ENCODE measurements around the gene RNF10.

RNF10 gene

DNA sequence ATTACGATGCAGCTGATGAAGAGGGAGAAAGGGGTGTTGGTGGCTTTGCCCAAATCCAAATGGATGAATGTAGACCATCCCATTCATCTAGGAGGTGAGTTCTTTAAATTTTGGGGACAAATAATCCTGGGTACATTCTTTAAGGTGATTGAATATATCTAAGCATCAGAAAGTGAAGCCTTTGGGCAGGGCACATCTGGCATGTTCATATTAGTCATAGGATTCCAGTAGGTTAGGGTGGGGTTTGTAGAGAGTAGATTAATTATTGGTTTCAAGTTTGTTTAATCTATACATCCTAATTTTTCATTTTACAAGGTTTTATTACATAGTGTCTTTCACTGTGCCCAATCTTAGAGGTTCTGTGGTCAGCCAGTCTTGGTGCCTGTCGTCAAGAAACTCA is 23.4 kb downstream of the RNF10 start:
- DNase-seq (ENCODE audit: low read depth): no peak
- no peak overlapping the region for H3K4me3 ChIP-seq (ENCODE audit: low read length)
- TF ChIP-seq, protein P1, sequence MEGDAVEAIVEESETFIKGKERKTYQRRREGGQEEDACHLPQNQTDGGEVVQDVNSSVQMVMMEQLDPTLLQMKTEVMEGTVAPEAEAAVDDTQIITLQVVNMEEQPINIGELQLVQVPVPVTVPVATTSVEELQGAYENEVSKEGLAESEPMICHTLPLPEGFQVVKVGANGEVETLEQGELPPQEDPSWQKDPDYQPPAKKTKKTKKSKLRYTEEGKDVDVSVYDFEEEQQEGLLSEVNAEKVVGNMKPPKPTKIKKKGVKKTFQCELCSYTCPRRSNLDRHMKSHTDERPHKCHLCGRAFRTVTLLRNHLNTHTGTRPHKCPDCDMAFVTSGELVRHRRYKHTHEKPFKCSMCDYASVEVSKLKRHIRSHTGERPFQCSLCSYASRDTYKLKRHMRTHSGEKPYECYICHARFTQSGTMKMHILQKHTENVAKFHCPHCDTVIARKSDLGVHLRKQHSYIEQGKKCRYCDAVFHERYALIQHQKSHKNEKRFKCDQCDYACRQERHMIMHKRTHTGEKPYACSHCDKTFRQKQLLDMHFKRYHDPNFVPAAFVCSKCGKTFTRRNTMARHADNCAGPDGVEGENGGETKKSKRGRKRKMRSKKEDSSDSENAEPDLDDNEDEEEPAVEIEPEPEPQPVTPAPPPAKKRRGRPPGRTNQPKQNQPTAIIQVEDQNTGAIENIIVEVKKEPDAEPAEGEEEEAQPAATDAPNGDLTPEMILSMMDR (conservative IDR thresholded peaks at IDR 0.05; ENCODE audit: low read length): no peak

DNA sequence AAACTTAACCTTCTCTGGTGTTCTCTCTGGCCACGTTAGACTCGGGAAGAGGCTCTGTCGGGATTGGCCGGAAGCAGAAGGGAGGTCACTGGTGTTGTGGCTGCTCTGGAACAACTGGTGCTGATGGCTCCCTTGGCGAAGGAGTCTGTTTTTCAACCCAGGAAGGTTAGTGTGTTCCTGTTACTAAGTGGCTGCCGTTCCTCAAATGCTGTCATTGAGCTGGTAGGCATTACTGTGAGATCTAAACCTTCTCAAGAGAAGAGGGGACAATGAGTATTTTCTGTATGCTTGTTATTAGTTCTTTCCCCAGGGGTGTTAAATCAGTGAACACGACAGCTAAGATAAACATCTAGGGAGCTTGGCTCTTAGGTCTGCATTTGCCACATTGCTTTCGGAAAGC is 28.8 kb downstream of the RNF10 start:
- TF ChIP-seq, protein P1 (conservative IDR thresholded peaks at IDR 0.05; ENCODE audit: low read length): no peak
- no peak for DNase-seq (ENCODE audit: low read depth)
- H3K4me3 ChIP-seq (ENCODE audit: low read length): no peak overlapping the region

DNA sequence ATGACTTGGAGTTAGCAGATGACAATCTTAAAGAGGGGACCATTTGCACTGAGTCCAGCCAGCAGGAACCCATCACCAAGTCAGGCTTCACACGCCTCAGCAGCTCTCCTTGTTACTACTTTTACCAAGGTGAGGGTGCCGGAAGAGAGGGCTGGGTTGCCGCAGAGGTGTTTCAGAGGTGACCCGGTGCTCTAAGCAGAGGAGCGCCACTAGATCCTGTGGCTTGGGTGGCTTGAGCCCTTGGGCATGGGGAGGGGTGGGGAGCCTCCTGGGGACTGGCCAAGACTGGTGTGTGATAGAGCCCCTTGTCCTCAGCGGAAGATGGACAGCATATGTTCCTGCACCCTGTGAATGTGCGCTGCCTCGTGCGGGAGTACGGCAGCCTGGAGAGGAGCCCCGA is 29.3 kb downstream of the RNF10 start:
- H3K4me3 ChIP-seq (ENCODE audit: low read length): no peak overlapping the region
- TF ChIP-seq, protein P1 (conservative IDR thresholded peaks at IDR 0.05; ENCODE audit: low read length): no peak

DNA sequence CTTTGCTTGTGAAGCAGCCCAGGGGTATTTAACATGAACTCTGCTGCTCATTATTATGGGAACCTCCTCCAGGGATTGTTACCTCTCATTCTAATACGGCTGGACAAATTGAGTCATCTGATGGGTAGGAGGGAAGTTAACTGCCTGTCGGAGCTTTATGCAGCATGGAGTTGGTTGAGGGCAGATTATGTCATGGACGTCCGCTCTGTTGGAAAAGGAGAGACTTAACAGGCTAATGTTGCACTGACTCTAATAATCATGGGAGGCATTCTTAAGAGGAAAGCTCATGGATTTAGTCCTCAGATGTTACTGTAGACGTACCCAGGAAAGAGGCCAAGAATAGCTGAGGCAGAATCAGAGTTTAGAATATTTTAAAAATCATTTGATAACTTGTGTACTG is 37.1 kb downstream of the RNF10 start:
- H3K4me3 ChIP-seq (ENCODE audit: low read length): no peak overlapping the region
- TF ChIP-seq, protein P1 (conservative IDR thresholded peaks at IDR 0.05; ENCODE audit: low read length): no peak
- DNase-seq (ENCODE audit: low read depth): no peak

More for the DNA sequence above, 29.3 kb downstream of the RNF10 start:
- DNase-seq (ENCODE audit: low read depth): no peak

GRCh38 chr12:120573560-120573959 is 39.4 kb downstream of the RNF10 start:
- DNase-seq (ENCODE audit: low read depth): no peak
- H3K4me3 ChIP-seq (ENCODE audit: low read length): no peak overlapping the region
- TF ChIP-seq, protein P1 (conservative IDR thresholded peaks at IDR 0.05; ENCODE audit: low read length): no peak

DNA sequence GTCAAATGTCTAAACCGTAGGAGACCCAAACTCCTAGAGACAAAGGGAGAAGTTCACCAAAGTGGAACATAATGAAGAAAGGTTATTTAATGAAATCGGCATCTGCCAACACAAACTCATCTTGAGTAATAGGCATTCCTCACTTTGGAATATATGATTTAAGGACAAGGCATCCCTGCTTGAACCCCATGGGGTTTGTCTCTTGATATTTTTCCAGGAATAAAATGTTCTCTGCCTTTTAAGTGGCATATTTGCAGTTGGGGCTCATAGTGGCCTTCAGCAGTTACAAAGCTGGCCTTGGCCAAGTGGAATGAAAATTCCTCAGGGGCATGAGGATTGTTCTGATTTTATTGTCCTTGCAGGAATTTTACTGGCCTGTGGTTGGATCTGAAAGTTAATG is 40.0 kb downstream of the RNF10 start:
- no peak overlapping the region for H3K4me3 ChIP-seq (ENCODE audit: low read length)
- peak; percentile 18 for DNase-seq (ENCODE audit: low read depth)
- TF ChIP-seq, protein P1 (conservative IDR thresholded peaks at IDR 0.05; ENCODE audit: low read length): no peak

DNA sequence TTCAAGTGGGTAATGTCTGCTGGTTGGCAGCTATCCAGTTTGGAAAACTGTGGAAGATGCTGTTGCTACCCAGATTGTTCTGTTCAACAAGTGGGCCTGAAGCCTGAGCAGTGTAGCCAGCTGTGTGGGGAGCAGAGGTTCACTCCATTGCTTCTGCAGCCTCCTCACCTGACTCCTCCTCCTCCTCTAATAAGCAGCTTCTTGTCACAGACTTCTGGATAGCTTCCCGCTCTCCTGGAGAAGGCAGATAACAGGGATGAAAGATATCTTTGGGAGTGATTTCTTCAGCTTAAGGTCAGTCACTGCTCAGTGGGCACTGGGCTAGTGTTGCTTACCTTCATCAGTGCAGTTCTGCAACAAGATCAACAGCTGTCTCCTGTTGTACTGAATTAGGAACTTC is 45.0 kb downstream of the RNF10 start:
- TF ChIP-seq, protein P1 (conservative IDR thresholded peaks at IDR 0.05; ENCODE audit: low read length): no peak
- no peak overlapping the region for H3K4me3 ChIP-seq (ENCODE audit: low read length)
- DNase-seq (ENCODE audit: low read depth): no peak

Measured in AG10803 (cell line).